Measurements from ENCODE around the gene ITSN1. TPM values are rescaled to one million over a fixed set of nuclear protein-coding genes. Genes with fewer than 3 reads are reported as not detected.

Gene ITSN1
- total RNA-seq, 1 experiment from 2014 or later, result 88.5 TPM

DNA sequence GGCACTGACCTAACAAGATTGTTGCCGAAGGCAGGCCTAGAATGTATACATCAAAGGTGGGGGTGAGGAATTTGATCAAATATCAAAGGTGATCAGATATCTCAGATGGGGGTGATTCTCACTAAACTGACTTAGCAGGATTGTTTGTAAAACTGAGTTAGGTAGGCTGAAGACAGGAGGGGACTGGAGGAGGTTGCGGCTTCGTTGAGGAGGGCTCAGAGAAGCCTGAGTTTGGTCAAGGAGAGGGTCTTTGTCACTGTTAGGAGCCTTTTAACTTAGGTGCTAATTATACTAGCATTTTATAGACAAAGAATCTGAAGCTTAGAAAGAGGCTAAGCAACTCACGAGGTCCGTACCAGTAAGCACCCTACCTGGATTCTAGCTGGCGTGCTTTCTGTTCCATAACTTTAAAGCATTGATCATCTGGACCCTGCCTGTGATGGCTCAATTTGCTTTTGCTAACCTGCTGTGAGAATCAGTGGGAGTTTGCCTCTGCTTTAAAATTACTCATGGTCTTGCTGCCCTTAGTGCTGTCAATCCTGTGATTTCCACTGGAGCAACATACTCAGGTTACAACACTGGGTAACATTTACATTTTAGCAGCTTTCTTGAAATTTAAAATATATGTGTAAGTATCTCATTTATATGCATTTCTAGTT, 49.8 kb downstream of the ITSN1 start:
- H3K27me3 Mint-ChIP-seq (ENCODE audit: insufficient read depth, unreplicated experiment), result no peaks in the 10 kb centered on the region
- ChIA-PET CTCF (no interaction called here), POLR2A (no interaction called here)

DNA sequence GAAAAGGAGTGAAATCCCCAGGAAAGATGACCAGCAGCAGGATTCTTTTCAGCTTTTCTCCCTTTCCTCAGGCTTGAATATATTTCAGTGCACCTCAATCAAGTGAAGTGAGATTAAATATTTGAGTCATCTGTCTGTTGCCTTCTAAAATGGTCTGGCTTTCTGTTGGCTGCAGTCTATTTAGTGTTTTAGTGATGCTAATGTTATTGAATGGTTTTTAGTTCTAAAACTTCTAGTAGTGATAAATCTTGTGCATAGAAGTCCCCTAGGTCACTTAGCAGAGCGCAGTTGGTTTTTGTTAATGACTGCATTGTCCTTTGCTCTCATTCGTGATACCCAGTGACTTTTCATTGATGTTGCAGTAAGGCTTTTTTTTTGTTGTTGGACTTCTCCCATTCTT, 53.5 kb downstream of the ITSN1 start:
- Mint-ChIP-seq H3K9me3 (ENCODE audit: unreplicated experiment) (no peaks in the 10 kb centered on the region), H3K4me1 (ENCODE audit: low read depth, unreplicated experiment) (peaks cover 19% of the 10 kb centered on the region), H3K27me3 (ENCODE audit: insufficient read depth, unreplicated experiment) (no peaks in the 10 kb centered on the region), H3K4me3 (ENCODE audit: unreplicated experiment) (no peak overlapping the region), H3K36me3 (ENCODE audit: insufficient read depth, unreplicated experiment) (peaks cover 9% of the 10 kb centered on the region), H3K27ac (ENCODE audit: unreplicated experiment) (no peak overlapping the region)
- Histone ChIP-seq H3K36me3 (ENCODE audit: control insufficient read depth, insufficient read depth, low read length) (no peaks in the 10 kb centered on the region), H3K27me3 (replicated peaks; ENCODE audit: control insufficient read depth, insufficient read depth, low read length) (no peaks in the 10 kb centered on the region), H3K4me1 (peaks cover 23% of the 10 kb centered on the region), H3K9me3 (no peaks in the 10 kb centered on the region), H3K4me3 (ENCODE audit: low read depth, low read length) (no peak overlapping the region)
- ChIA-PET CTCF (no interaction called here), POLR2A (no interaction called here)
- BruUV-seq (replicated peaks), result no TSS peak
- no peak for DNase-seq
- intact Hi-C loops (cut with micrococcal nuclease; ENCODE audit: unreplicated experiment), result no loop called here
- TF ChIP-seq, protein P1, sequence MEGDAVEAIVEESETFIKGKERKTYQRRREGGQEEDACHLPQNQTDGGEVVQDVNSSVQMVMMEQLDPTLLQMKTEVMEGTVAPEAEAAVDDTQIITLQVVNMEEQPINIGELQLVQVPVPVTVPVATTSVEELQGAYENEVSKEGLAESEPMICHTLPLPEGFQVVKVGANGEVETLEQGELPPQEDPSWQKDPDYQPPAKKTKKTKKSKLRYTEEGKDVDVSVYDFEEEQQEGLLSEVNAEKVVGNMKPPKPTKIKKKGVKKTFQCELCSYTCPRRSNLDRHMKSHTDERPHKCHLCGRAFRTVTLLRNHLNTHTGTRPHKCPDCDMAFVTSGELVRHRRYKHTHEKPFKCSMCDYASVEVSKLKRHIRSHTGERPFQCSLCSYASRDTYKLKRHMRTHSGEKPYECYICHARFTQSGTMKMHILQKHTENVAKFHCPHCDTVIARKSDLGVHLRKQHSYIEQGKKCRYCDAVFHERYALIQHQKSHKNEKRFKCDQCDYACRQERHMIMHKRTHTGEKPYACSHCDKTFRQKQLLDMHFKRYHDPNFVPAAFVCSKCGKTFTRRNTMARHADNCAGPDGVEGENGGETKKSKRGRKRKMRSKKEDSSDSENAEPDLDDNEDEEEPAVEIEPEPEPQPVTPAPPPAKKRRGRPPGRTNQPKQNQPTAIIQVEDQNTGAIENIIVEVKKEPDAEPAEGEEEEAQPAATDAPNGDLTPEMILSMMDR (IDR thresholded peaks at IDR 0.05; ENCODE audit: insufficient read depth in 1 of 2, low read depth in 1 of 2, low read length in 1 of 2, severe bottlenecking in 1 of 2, unreplicated experiment in 1 of 2), result no peak

More for the DNA sequence above, 49.8 kb downstream of the ITSN1 start:
- intact Hi-C loops (cut with micrococcal nuclease; ENCODE audit: unreplicated experiment), result no loop called here
- no TSS peak for BruUV-seq (replicated peaks)
- Histone ChIP-seq H3K4me1 (peaks cover 34% of the 10 kb centered on the region), H3K27me3 (replicated peaks; ENCODE audit: control insufficient read depth, insufficient read depth, low read length) (no peaks in the 10 kb centered on the region), H3K4me3 (ENCODE audit: low read depth, low read length) (no peak overlapping the region), H3K9me3 (no peaks in the 10 kb centered on the region), H3K36me3 (ENCODE audit: control insufficient read depth, insufficient read depth, low read length) (no peaks in the 10 kb centered on the region)
- H3K4me1 Mint-ChIP-seq (ENCODE audit: low read depth, unreplicated experiment), result peaks cover 30% of the 10 kb centered on the region
- no peaks in the 10 kb centered on the region for H3K9me3 Mint-ChIP-seq (ENCODE audit: unreplicated experiment)
- H3K36me3 Mint-ChIP-seq (ENCODE audit: insufficient read depth, unreplicated experiment), result peaks cover 6% of the 10 kb centered on the region
- H3K4me3 Mint-ChIP-seq (ENCODE audit: unreplicated experiment), result no peak overlapping the region
- no peak for DNase-seq
- TF ChIP-seq, protein P1 (IDR thresholded peaks at IDR 0.05; ENCODE audit: insufficient read depth in 1 of 2, low read depth in 1 of 2, low read length in 1 of 2, severe bottlenecking in 1 of 2, unreplicated experiment in 1 of 2), result no peak
- H3K27ac Mint-ChIP-seq (ENCODE audit: unreplicated experiment), result peak overlapping the region; percentile 31

DNA sequence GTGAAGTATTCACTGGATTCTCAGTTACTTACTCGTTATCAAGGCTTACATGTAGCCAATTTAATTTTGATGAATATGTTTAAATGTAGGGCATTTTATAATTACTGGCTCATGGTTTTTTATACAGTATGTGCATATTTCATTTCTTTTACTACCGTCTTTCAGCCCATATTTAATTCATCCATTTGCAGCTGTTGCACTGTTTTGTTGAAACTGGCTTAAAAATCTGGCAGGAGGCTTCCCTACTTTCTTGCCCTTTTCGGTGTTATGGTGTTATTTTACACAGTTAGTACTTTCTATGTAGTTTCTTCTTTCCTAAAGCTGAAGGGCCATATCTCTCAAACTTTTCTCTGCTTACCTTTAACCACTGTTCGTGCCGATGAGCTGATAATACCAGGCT, 54.2 kb downstream of the ITSN1 start:
- Histone ChIP-seq H3K4me1 (peaks cover 16% of the 10 kb centered on the region; the same call in 1 of the 2 replicates), H3K9me3 (no peaks in the 10 kb centered on the region), H3K36me3 (ENCODE audit: control insufficient read depth, insufficient read depth, low read length) (no peaks in the 10 kb centered on the region), H3K4me3 (ENCODE audit: low read depth, low read length) (no peak overlapping the region), H3K27me3 (replicated peaks; ENCODE audit: control insufficient read depth, insufficient read depth, low read length) (no peaks in the 10 kb centered on the region)
- no peak overlapping the region for H3K27ac Mint-ChIP-seq (ENCODE audit: unreplicated experiment)
- H3K9me3 Mint-ChIP-seq (ENCODE audit: unreplicated experiment), result no peaks in the 10 kb centered on the region
- TF ChIP-seq, protein P1 (IDR thresholded peaks at IDR 0.05; ENCODE audit: insufficient read depth in 1 of 2, low read depth in 1 of 2, low read length in 1 of 2, severe bottlenecking in 1 of 2, unreplicated experiment in 1 of 2), result no peak
- peaks cover 5% of the 10 kb centered on the region for H3K36me3 Mint-ChIP-seq (ENCODE audit: insufficient read depth, unreplicated experiment)
- POLR2A ChIA-PET, result no interaction called here
- intact Hi-C loops (cut with micrococcal nuclease; ENCODE audit: unreplicated experiment), result no loop called here
- peaks cover 14% of the 10 kb centered on the region for H3K4me1 Mint-ChIP-seq (ENCODE audit: low read depth, unreplicated experiment)
- H3K27me3 Mint-ChIP-seq (ENCODE audit: insufficient read depth, unreplicated experiment), result no peaks in the 10 kb centered on the region
- no peak overlapping the region for H3K4me3 Mint-ChIP-seq (ENCODE audit: unreplicated experiment)
- BruUV-seq (replicated peaks), result no TSS peak
- CTCF ChIA-PET, result interaction anchor here (0.7 kb wide), 1 partner anchor 146 kb away, joined by 5 read pairs; no protein-coding TSS in a partner anchor
- no peak for DNase-seq

Measured in Caco-2 (cell line).